ENCODE data around the gene ZNF444.
A peak's percentile ranks its signal among the peaks of the same experiment; 100 is the strongest.

Gene ZNF444

GRCh38 chr19:56118666-56119581 lies 22.2 kb upstream of the ZNF444 start:
- no peak overlapping the region for H3K23ac ChIP-seq (ENCODE audit: low read length)
- H3K36me3 ChIP-seq (ENCODE audit: control insufficient read depth, insufficient read depth, low read length), result peaks cover 1% of the 10 kb centered on the region
- no peak overlapping the region for H4K5ac ChIP-seq (ENCODE audit: low read length)
- no CpG with 5 or more reads among the region's 8 CpGs for WGBS (ENCODE audit: extremely low coverage, insufficient coverage, low lambda C conversion rate)
- no peak overlapping the region for H3K18ac ChIP-seq (ENCODE audit: low read length)
- peaks cover 3% of the 10 kb centered on the region for H3K4me1 ChIP-seq (ENCODE audit: control insufficient read depth, low read depth, low read length)
- no peaks in the 10 kb centered on the region for H3K27me3 ChIP-seq (ENCODE audit: insufficient read depth, low read length, poor library complexity)
- no peak overlapping the region for H3K4me3 ChIP-seq (ENCODE audit: low read length)
- no peak overlapping the region for H2BK15ac ChIP-seq (replicated peaks; ENCODE audit: low read depth)
- no peak overlapping the region for H2BK5ac ChIP-seq (ENCODE audit: low read length)
- peaks cover 11% of the 10 kb centered on the region for H3K79me1 ChIP-seq (ENCODE audit: low read length)
- no peak overlapping the region for H3K27ac ChIP-seq (ENCODE audit: low read depth, low read length)
- DNase-seq, result no peak
- H3K79me2 ChIP-seq (ENCODE audit: control insufficient read depth, insufficient read depth, low read length), result peaks cover 62% of the 10 kb centered on the region
- H3K9ac ChIP-seq (ENCODE audit: low read length), result peak overlapping the region; percentile 97
- no peak overlapping the region for H2BK120ac ChIP-seq (ENCODE audit: low read depth, low read length)
- H3K4ac ChIP-seq (ENCODE audit: low read depth, low read length), result no peak overlapping the region
- no peak overlapping the region for H3K4me2 ChIP-seq (ENCODE audit: low read length)
- peak overlapping the region; percentile 98 for H3K56ac ChIP-seq (ENCODE audit: low read length)
- no peak overlapping the region for H4K8ac ChIP-seq (ENCODE audit: low read depth, low read length)
- H2AK5ac ChIP-seq (ENCODE audit: low read length), result no peak overlapping the region

GRCh38 chr19:56119582-56119978 lies 21.5 kb upstream of the ZNF444 start:
- WGBS (ENCODE audit: extremely low coverage, insufficient coverage, low lambda C conversion rate), result no CpG with 5 or more reads among the region's 16 CpGs
- H3K27me3 ChIP-seq (ENCODE audit: insufficient read depth, low read length, poor library complexity), result no peaks in the 10 kb centered on the region
- H2BK15ac ChIP-seq (replicated peaks; ENCODE audit: low read depth), result no peak overlapping the region
- peaks cover 8% of the 10 kb centered on the region for H3K79me1 ChIP-seq (ENCODE audit: low read length)
- H2BK120ac ChIP-seq (ENCODE audit: low read depth, low read length), result no peak overlapping the region
- H3K27ac ChIP-seq (ENCODE audit: low read depth, low read length), result peak overlapping the region; percentile 98
- no peak overlapping the region for H3K23ac ChIP-seq (ENCODE audit: low read length)
- no peak overlapping the region for H2AK5ac ChIP-seq (ENCODE audit: low read length)
- peak overlapping the region; percentile 98 for H3K56ac ChIP-seq (ENCODE audit: low read length)
- no peak overlapping the region for H3K18ac ChIP-seq (ENCODE audit: low read length)
- peak overlapping the region; percentile 97 for H3K4ac ChIP-seq (ENCODE audit: low read depth, low read length)
- DNase-seq, result no peak
- H4K5ac ChIP-seq (ENCODE audit: low read length), result no peak overlapping the region
- peaks cover 56% of the 10 kb centered on the region for H3K79me2 ChIP-seq (ENCODE audit: control insufficient read depth, insufficient read depth, low read length)
- peak overlapping the region; percentile 97 for H3K9ac ChIP-seq (ENCODE audit: low read length)
- H3K4me1 ChIP-seq (ENCODE audit: control insufficient read depth, low read depth, low read length), result peaks cover 3% of the 10 kb centered on the region
- peak overlapping the region; percentile 87 for H3K4me3 ChIP-seq (ENCODE audit: low read length)
- H3K36me3 ChIP-seq (ENCODE audit: control insufficient read depth, insufficient read depth, low read length), result peaks cover 1% of the 10 kb centered on the region
- H2BK5ac ChIP-seq (ENCODE audit: low read length), result no peak overlapping the region
- H4K8ac ChIP-seq (ENCODE audit: low read depth, low read length), result no peak overlapping the region
- peak overlapping the region; percentile 91 for H3K4me2 ChIP-seq (ENCODE audit: low read length)

- Histone ChIP-seq H2BK120ac (ENCODE audit: low read depth, low read length) (no peak overlapping the region), H3K4ac (ENCODE audit: low read depth, low read length) (peak overlapping the region; percentile 97), H3K27me3 (ENCODE audit: insufficient read depth, low read length, poor library complexity) (no peaks in the 10 kb centered on the region), H3K27ac (ENCODE audit: low read depth, low read length) (peak overlapping the region; percentile 98), H3K36me3 (ENCODE audit: control insufficient read depth, insufficient read depth, low read length) (peaks cover 1% of the 10 kb centered on the region), H3K79me2 (ENCODE audit: control insufficient read depth, insufficient read depth, low read length) (peaks cover 52% of the 10 kb centered on the region), H4K8ac (ENCODE audit: low read depth, low read length) (no peak overlapping the region), H3K79me1 (ENCODE audit: low read length) (peaks cover 7% of the 10 kb centered on the region), H3K23ac (ENCODE audit: low read length) (no peak overlapping the region), H3K56ac (ENCODE audit: low read length) (peak overlapping the region; percentile 98), H4K5ac (ENCODE audit: low read length) (no peak overlapping the region), H2AK5ac (ENCODE audit: low read length) (peak overlapping the region; percentile 97), H3K4me2 (ENCODE audit: low read length) (peak overlapping the region; percentile 91), H2BK15ac (replicated peaks; ENCODE audit: low read depth) (no peak overlapping the region), H3K18ac (ENCODE audit: low read length) (peak overlapping the region; percentile 97), H3K4me1 (ENCODE audit: control insufficient read depth, low read depth, low read length) (peaks cover 3% of the 10 kb centered on the region), H3K9ac (ENCODE audit: low read length) (peak overlapping the region; percentile 97), H3K4me3 (ENCODE audit: low read length) (peak overlapping the region; percentile 87), H2BK5ac (ENCODE audit: low read length) (peak overlapping the region; percentile 41)
- no peak for DNase-seq
- WGBS (ENCODE audit: extremely low coverage, insufficient coverage, low lambda C conversion rate), result no CpG with 5 or more reads among the region's 8 CpGs
These were observed 21.1 kb upstream of the ZNF444 start for GRCh38 chr19:56120002-56120370.

GRCh38 chr19:56120371-56121179 lies 20.5 kb upstream of the ZNF444 start:
- WGBS (ENCODE audit: extremely low coverage, insufficient coverage, low lambda C conversion rate), result no CpG with 5 or more reads among the region's 99 CpGs

GRCh38 chr19:56121180-56122167 lies 19.6 kb upstream of the ZNF444 start, which contains the start of gene ZNF787:
ZNF787 (minus strand) TSS chr19:56121295; CDS start chr19:56103217, 18,078 bp downstream.
- H3K36me3 ChIP-seq (ENCODE audit: control insufficient read depth, insufficient read depth, low read length), result peaks cover 1% of the 10 kb centered on the region
- peak within 1 kb of the TSS; percentile 97 for H3K18ac ChIP-seq (ENCODE audit: low read length)
- peak within 1 kb of the TSS; percentile 94 for H4K8ac ChIP-seq (ENCODE audit: low read depth, low read length)
- H3K4me2 ChIP-seq (ENCODE audit: low read length), result peak within 1 kb of the TSS; percentile 91
- peak within 1 kb of the TSS; percentile 98 for H3K27ac ChIP-seq (ENCODE audit: low read depth, low read length)
- peak within 1 kb of the TSS; percentile 98 for H3K56ac ChIP-seq (ENCODE audit: low read length)
- H3K23ac ChIP-seq (ENCODE audit: low read length), result no peak within 1 kb of the TSS
- no CpG with 5 or more reads among the region's 74 CpGs for WGBS (ENCODE audit: extremely low coverage, insufficient coverage, low lambda C conversion rate)
- H2BK120ac ChIP-seq (ENCODE audit: low read depth, low read length), result peak within 1 kb of the TSS; percentile 82
- peak; percentile 99 for DNase-seq
- H2BK5ac ChIP-seq (ENCODE audit: low read length), result peak within 1 kb of the TSS; percentile 76
- peak within 1 kb of the TSS; percentile 97 for H3K4ac ChIP-seq (ENCODE audit: low read depth, low read length)
- H3K79me2 ChIP-seq (ENCODE audit: control insufficient read depth, insufficient read depth, low read length), result peaks cover 41% of the 10 kb centered on the region
- H3K4me3 ChIP-seq (ENCODE audit: low read length), result peak within 1 kb of the TSS; percentile 87
- H3K27me3 ChIP-seq (ENCODE audit: insufficient read depth, low read length, poor library complexity), result no peaks in the 10 kb centered on the region
- peak within 1 kb of the TSS; percentile 97 for H3K9ac ChIP-seq (ENCODE audit: low read length)
- H2BK15ac ChIP-seq (replicated peaks; ENCODE audit: low read depth), result no peak within 1 kb of the TSS
- H2AK5ac ChIP-seq (ENCODE audit: low read length), result peak within 1 kb of the TSS; percentile 97
- H3K79me1 ChIP-seq (ENCODE audit: low read length), result peaks cover 6% of the 10 kb centered on the region
- H4K5ac ChIP-seq (ENCODE audit: low read length), result no peak within 1 kb of the TSS
- H3K4me1 ChIP-seq (ENCODE audit: control insufficient read depth, low read depth, low read length), result peaks cover 3% of the 10 kb centered on the region

More at GRCh38 chr19:56120371-56121179, 20.5 kb upstream of the ZNF444 start:
- Histone ChIP-seq H3K56ac (ENCODE audit: low read length) (peak overlapping the region; percentile 98), H3K4me3 (ENCODE audit: low read length) (peak overlapping the region; percentile 87), H2BK5ac (ENCODE audit: low read length) (peak overlapping the region; percentile 76), H3K27me3 (ENCODE audit: insufficient read depth, low read length, poor library complexity) (no peaks in the 10 kb centered on the region), H3K4me1 (ENCODE audit: control insufficient read depth, low read depth, low read length) (peaks cover 3% of the 10 kb centered on the region), H3K9ac (ENCODE audit: low read length) (peak overlapping the region; percentile 97), H3K18ac (ENCODE audit: low read length) (peak overlapping the region; percentile 97), H3K23ac (ENCODE audit: low read length) (no peak overlapping the region), H2AK5ac (ENCODE audit: low read length) (no peak overlapping the region), H2BK120ac (ENCODE audit: low read depth, low read length) (peak overlapping the region; percentile 82), H3K36me3 (ENCODE audit: control insufficient read depth, insufficient read depth, low read length) (peaks cover 1% of the 10 kb centered on the region), H4K8ac (ENCODE audit: low read depth, low read length) (peak overlapping the region; percentile 94), H3K4ac (ENCODE audit: low read depth, low read length) (peak overlapping the region; percentile 97), H4K5ac (ENCODE audit: low read length) (no peak overlapping the region), H3K79me2 (ENCODE audit: control insufficient read depth, insufficient read depth, low read length) (peaks cover 48% of the 10 kb centered on the region), H2BK15ac (replicated peaks; ENCODE audit: low read depth) (no peak overlapping the region), H3K4me2 (ENCODE audit: low read length) (peak overlapping the region; percentile 91), H3K79me1 (ENCODE audit: low read length) (peaks cover 6% of the 10 kb centered on the region), H3K27ac (ENCODE audit: low read depth, low read length) (peak overlapping the region; percentile 98)
- peak; percentile 82 for DNase-seq
